ENCODE results near the gene NPDC1. TPM values are rescaled to one million over a fixed set of nuclear protein-coding genes. Genes with fewer than 3 reads are reported as not detected.

The NPDC1 gene
- total and polyA plus RNA-seq, 2 donors (not counting 1 experiment from before 2014, with no cell fraction given) = 9.0 to 15.7 TPM

- TF ChIP-seq CTCF (conservative IDR thresholded peaks at IDR 0.05 in 1 of 2, IDR thresholded peaks at IDR 0.05 in 1 of 2; ENCODE audit: low read depth in 1 of 2, low read length in 2 of 2) = no peak
- Histone ChIP-seq H3K4me2 (ENCODE audit: extremely low read depth, insufficient read depth, low read length) (no peak overlapping the region), H3K27ac (ENCODE audit: insufficient read depth, low read length) (no peak overlapping the region), H3K9ac (ENCODE audit: insufficient read depth, low read length) (no peak overlapping the region), H4K20me1 (ENCODE audit: control insufficient read depth, extremely low read depth, insufficient read depth, low read length) (no peaks in the 10 kb centered on the region), H3K36me3 (ENCODE audit: control insufficient read depth, insufficient read depth, low read length) (peaks cover 16% of the 10 kb centered on the region), H3K79me2 (ENCODE audit: control insufficient read depth, insufficient read depth, low read length) (no peaks in the 10 kb centered on the region), H2AFZ (ENCODE audit: low read length) (no peak overlapping the region), H3K4me1 (ENCODE audit: control insufficient read depth, extremely low read depth, insufficient read depth, low read length) (no peaks in the 10 kb centered on the region), H3K4me3 (replicated peaks in 1 of 4; ENCODE audit: control extremely low read depth in 1 of 4, insufficient read depth in 1 of 4, low read depth in 3 of 4, low read length in 4 of 4) (no peak overlapping the region), H3K9me3 (ENCODE audit: control insufficient read depth, insufficient read depth, low read depth, low read length) (no peaks in the 10 kb centered on the region), H3K27me3 (ENCODE audit: control insufficient read depth, insufficient read depth, low read length) (no peaks in the 10 kb centered on the region)
- no peak for DNase-seq (ENCODE audit: low read depth in 2 of 2)
These were observed 31.8 kb downstream of the NPDC1 start for GRCh38 chr9:137014166-137014565.

GRCh38 chr9:137013571-137013940 is 32.4 kb downstream of the NPDC1 start:
- Histone ChIP-seq H3K79me2 (ENCODE audit: control insufficient read depth, insufficient read depth, low read length) (no peaks in the 10 kb centered on the region), H3K27ac (ENCODE audit: insufficient read depth, low read length) (no peak overlapping the region), H3K27me3 (ENCODE audit: control insufficient read depth, insufficient read depth, low read length) (no peaks in the 10 kb centered on the region), H3K4me1 (ENCODE audit: control insufficient read depth, extremely low read depth, insufficient read depth, low read length) (no peaks in the 10 kb centered on the region), H3K4me2 (ENCODE audit: extremely low read depth, insufficient read depth, low read length) (no peak overlapping the region), H3K9me3 (ENCODE audit: control insufficient read depth, insufficient read depth, low read depth, low read length) (no peaks in the 10 kb centered on the region), H3K36me3 (ENCODE audit: control insufficient read depth, insufficient read depth, low read length) (peaks cover 16% of the 10 kb centered on the region), H2AFZ (ENCODE audit: low read length) (no peak overlapping the region), H4K20me1 (ENCODE audit: control insufficient read depth, extremely low read depth, insufficient read depth, low read length) (no peaks in the 10 kb centered on the region), H3K9ac (ENCODE audit: insufficient read depth, low read length) (no peak overlapping the region), H3K4me3 (replicated peaks in 1 of 4; ENCODE audit: control extremely low read depth in 1 of 4, insufficient read depth in 1 of 4, low read depth in 3 of 4, low read length in 4 of 4) (no peak overlapping the region)
- TF ChIP-seq EZH2 (IDR thresholded peaks at IDR 0.05; ENCODE audit: low read length, missing control alignments) = no peak
- no peak for TF ChIP-seq CTCF (conservative IDR thresholded peaks at IDR 0.05 in 1 of 2, IDR thresholded peaks at IDR 0.05 in 1 of 2; ENCODE audit: low read depth in 1 of 2, low read length in 2 of 2)
- DNase-seq (ENCODE audit: low read depth in 2 of 2) = no peak

- no peak for DNase-seq (ENCODE audit: low read depth in 2 of 2)
- TF ChIP-seq CTCF (conservative IDR thresholded peaks at IDR 0.05 in 1 of 2, IDR thresholded peaks at IDR 0.05 in 1 of 2; ENCODE audit: low read depth in 1 of 2, low read length in 2 of 2) (no peak), EZH2 (IDR thresholded peaks at IDR 0.05; ENCODE audit: low read length, missing control alignments) (no peak)
- Histone ChIP-seq H3K4me2 (ENCODE audit: extremely low read depth, insufficient read depth, low read length) (no peak overlapping the region), H3K4me1 (ENCODE audit: control insufficient read depth, extremely low read depth, insufficient read depth, low read length) (no peaks in the 10 kb centered on the region), H4K20me1 (ENCODE audit: control insufficient read depth, extremely low read depth, insufficient read depth, low read length) (no peaks in the 10 kb centered on the region), H3K27ac (ENCODE audit: insufficient read depth, low read length) (no peak overlapping the region), H3K36me3 (ENCODE audit: control insufficient read depth, insufficient read depth, low read length) (peaks cover 16% of the 10 kb centered on the region), H3K4me3 (replicated peaks in 1 of 4; ENCODE audit: control extremely low read depth in 1 of 4, insufficient read depth in 1 of 4, low read depth in 3 of 4, low read length in 4 of 4) (no peak overlapping the region), H3K79me2 (ENCODE audit: control insufficient read depth, insufficient read depth, low read length) (no peaks in the 10 kb centered on the region), H3K27me3 (ENCODE audit: control insufficient read depth, insufficient read depth, low read length) (no peaks in the 10 kb centered on the region), H3K9ac (ENCODE audit: insufficient read depth, low read length) (no peak overlapping the region), H2AFZ (ENCODE audit: low read length) (no peak overlapping the region), H3K9me3 (ENCODE audit: control insufficient read depth, insufficient read depth, low read depth, low read length) (no peaks in the 10 kb centered on the region)
These were observed 33.0 kb downstream of the NPDC1 start for GRCh38 chr9:137012694-137013570.
